Superior temporal gyrus (tissue), 1 donor: Measurements from ENCODE around the gene DIO1.
A peak's percentile ranks its signal among the peaks of the same experiment; 100 is the strongest.

ENCODE experiments used
- DNase-seq: peaks from one replicate; pipeline ENCODE4 v3.0.0-alpha.2; 2016; ENCODE audit errors: extremely low spot score

Gene DIO1

DNA sequence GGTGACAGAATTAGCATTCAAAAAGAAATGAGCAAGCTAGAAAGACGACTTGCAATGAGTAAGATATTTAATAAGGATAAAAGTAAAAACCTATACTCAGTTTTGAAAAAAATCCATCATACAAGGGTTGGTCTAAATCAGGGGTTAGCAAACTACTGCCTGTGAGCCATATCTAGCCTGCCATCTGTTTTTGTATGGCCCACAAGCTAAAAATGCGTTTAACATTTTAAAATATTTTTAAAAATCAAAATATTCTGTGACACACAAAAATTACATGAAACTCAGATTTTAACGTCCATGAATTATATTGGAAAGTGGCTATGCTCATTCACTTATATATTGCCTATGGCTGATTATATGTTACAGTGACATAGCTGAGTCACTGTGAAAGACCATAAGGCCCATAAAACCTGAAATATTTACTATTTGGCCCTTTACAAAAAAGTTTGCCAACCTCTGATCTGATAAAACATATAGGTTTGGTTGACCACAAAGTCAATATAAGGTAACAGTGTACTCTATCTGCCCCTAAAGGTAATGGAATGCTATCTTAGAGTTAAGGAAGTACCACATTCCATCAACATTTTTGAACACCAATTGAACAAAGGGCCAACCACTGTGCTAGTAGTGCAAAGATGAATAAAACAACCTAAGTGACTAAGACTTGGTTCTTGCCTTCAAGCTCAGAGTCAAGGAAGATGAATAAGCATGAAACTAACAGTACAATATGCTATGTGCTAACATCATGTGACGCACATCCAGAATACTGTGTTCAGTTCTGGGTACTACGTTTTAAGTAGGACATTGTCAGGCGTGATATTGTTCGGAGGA is 48.4 kb downstream of the DIO1 start:
- no peak for DNase-seq

GRCh38 chr1:53943090-53943489 is 49.1 kb downstream of the DIO1 start:
- no peak for DNase-seq

GRCh38 chr1:53943490-53944043 is 49.6 kb downstream of the DIO1 start:
- DNase-seq, result no peak

DNA sequence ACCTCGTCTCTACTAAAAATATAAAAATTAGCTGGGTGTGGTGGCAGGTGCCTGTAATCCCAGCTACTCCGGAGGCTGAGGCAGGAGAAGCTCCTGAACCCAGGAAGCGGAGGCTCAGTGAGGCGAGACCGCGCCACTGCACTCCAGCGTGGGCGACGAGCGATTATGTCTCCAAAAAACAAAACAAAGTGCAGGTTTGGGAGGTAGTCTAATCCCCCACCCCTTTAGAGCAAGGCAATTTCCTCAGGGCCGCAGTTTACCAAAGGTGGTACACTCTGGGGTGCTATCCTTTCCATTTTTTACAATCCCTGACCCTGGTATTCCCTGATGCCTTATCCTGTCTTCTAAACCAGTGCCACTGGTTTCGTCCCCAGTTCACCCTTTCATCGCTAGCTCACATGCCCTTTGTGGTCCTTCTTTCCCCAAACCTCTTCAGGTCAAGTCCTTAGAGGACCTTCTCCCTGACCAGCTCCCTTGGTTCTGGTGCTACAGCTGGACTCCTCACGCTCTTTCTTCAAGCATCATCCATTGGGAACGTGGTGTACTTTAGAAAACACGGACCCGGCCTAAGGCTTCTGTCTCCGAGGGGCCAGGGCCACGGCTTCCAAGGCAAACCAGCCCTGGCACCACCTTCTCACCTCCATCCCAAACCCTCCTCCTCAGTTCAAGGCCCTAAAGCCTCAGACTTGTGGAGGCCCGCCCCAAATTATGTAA is 50.6 kb downstream of the DIO1 start:
- no peak for DNase-seq

DNA sequence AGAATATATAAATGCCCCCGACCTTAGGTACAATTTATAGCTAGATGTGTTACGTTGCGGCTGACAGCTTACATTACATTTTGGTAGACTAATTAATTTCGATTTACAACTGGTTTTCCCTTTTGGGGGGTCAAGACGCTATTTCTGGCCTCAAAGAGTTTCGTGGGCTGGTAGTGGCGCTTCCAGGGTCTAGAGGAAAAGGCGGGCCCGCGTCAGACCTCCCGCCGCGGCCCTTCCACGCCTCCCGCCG is 51.1 kb downstream of the DIO1 start:
- peak; percentile 29 for DNase-seq

DNA sequence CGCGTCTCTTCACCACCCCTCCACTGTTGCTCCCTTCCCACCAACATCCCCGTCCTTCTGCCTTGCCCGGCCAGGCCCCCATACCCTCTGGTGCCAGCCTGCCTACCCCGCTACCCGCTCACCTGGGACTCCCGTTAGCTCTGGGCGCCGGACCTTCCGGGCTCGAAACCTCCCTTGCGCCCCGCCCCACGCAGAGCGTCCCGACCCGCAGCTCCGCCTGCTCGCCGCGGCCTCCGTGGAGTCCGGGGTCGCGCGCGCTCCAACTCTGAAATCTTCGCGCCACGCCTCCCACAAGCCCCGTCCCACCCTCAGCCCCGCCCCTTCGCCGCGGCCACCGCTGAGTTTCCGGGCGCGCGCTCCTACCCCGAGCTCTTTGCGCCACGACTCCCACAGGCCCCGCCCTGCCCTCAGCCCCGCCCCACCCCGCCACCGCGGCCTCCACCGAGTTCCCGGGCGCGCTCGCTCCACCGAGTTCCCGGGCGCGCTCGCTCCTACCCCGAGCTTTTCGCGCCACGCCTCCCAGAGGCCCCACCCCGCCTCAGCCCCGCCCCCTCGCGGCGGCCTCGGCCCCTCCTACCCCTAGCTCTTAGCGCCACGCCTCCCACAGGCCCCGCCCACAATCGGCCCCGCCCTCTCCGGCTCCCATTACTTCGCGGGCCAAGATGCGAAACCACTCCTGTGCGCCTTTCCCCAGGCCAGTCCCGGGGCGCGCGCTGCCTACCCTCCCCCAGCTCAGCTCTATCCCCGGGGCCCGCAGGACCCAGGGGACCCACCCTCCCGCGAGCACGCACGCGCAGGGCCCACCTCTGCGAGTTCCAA is 51.7 kb downstream of the DIO1 start, which contains the start of gene IFT25:
Gene IFT25 (minus strand): TSS at position 267 of the 819 bp plus-strand sequence. CDS start 5,617 bp downstream, outside the sequence.
- peak; percentile 93 for DNase-seq

GRCh38 chr1:53946252-53947171 is 52.5 kb downstream of the DIO1 start, which contains the start of gene LRRC42:
Gene LRRC42 (plus strand): TSS chr1:53946350. CDS start chr1:53952000, 5,650 bp downstream.
- no peak for DNase-seq

DNA sequence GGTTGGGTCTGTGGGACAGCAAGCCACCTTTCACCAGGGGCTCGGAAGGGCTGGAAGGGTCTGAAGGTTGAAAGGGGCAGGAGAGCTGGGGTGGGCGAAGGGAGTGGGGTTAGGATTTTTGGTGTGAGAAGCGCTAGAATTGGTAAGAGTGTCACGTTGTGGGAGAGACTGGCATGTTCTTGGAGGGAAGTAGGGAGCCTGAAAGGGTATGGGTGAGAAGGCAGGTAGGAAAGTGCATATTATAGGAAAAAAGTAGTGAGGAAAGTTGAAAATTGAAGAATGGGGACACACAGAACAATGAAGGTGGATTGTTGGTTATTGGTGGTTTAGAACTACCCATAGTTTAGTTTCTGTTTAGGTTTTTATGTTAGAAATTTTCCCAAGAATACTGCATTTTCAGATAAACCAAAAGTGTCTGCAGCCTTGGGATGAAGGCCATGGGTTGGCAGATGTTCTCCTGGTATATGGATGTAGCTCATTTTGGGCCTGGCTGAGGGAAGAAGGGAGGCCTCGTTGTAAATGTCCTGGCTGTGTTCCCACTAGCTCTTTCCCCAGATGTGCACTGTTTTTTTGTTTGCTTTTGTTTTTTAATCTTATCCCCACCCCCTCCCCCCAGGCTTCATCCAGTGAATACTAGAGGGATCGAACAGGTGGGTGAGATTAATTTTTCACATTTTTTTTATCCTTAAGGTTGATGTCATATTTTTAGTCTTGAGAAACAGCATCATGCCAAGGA is 53.4 kb downstream of the DIO1 start:
- DNase-seq, result no peak

- DNase-seq, result no peak
These were observed 54.3 kb downstream of the DIO1 start for GRCh38 chr1:53948291-53948690.

GRCh38 chr1:53949023-53949990 is 55.3 kb downstream of the DIO1 start:
- peak; percentile 53 for DNase-seq

DNA sequence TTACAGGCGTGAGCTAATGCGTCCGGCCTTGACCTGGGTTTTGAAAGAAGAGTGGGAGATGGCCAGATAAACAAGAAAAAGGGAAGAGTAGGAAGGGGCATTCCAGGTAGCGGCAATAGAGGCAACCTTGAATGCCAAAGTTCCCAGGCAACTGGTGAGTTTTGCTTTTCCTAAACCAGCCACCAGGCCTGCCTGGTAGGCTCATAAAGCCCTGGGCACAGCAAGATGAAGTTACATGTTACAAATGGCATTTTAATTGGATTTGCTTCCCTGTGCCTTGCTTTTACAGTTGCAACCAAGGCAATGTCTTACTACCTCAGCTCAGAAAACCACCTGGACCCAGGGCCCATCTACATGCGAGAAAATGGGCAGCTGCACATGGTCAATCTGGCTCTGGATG is 57.7 kb downstream of the DIO1 start:
- DNase-seq, result no peak

GRCh38 chr1:53954128-53954527 is 60.1 kb downstream of the DIO1 start:
- DNase-seq, result no peak

GRCh38 chr1:53956308-53957168 is 62.6 kb downstream of the DIO1 start:
- no peak for DNase-seq

- DNase-seq, result no peak
These were observed 63.3 kb downstream of the DIO1 start for GRCh38 chr1:53957194-53957818.

- peak; percentile 51 for DNase-seq
These were observed 65.8 kb downstream of the DIO1 start for GRCh38 chr1:53959664-53960250.
